NK-92 treated with Interleukin-12 subunit alpha and Interleukin-12 subunit beta, amount 100 ng/mL, for 24 hours (cell line): ENCODE measurements around the gene SLC7A10.
A peak's percentile ranks its signal among the peaks of the same experiment; 100 is the strongest.
"Not testable (repeated sequence)": the region's sequence is repeated elsewhere in the genome, so short reads cannot be mapped to it uniquely, and the experiment has no call there.

Experiments
- DNase-seq: peaks from one replicate; lab custom pipeline; 2025; lab: John Stamatoyannopoulos, UW

SLC7A10 gene

GRCh38 chr19:33175886-33176669 lies 49.6 kb downstream of the SLC7A10 start:
- DNase-seq: peak; percentile 18

GRCh38 chr19:33175156-33175782 lies 50.4 kb downstream of the SLC7A10 start:
- DNase-seq: no peak

- no peak for DNase-seq
These were observed 51.5 kb downstream of the SLC7A10 start for GRCh38 chr19:33174186-33174585.

- no peak for DNase-seq
These were observed 53.7 kb downstream of the SLC7A10 start for GRCh38 chr19:33171916-33172359.

- no peak for DNase-seq
These were observed 54.3 kb downstream of the SLC7A10 start for GRCh38 chr19:33171222-33171795.

- DNase-seq: no peak
These were observed 57.1 kb downstream of the SLC7A10 start for GRCh38 chr19:33168528-33168927.

- no peak for DNase-seq
These were observed 58.2 kb downstream of the SLC7A10 start for GRCh38 chr19:33167438-33167837.

- DNase-seq: not testable (repeated sequence)
These were observed 59.6 kb downstream of the SLC7A10 start for GRCh38 chr19:33166037-33166436.

- no peak for DNase-seq
These were observed 62.2 kb downstream of the SLC7A10 start for GRCh38 chr19:33163481-33163880.

GRCh38 chr19:33161201-33161600 lies 64.4 kb downstream of the SLC7A10 start:
- no peak for DNase-seq

- DNase-seq: no peak
These were observed 65.8 kb downstream of the SLC7A10 start for GRCh38 chr19:33159893-33160292.

- no peak for DNase-seq
These were observed 66.5 kb downstream of the SLC7A10 start for GRCh38 chr19:33159149-33159548.
